Medulla oblongata (tissue), 1 donor: ENCODE measurements around the gene ANKHD1.

ENCODE experiments used
- DNase-seq: peaks from one replicate; pipeline ENCODE4 v3.0.0-alpha.2; 2015; ENCODE audit errors: extremely low spot score

ANKHD1 gene

GRCh38 chr5:140401362-140402257, at the start of gene ANKHD1:
Gene ANKHD1, plus strand, starts transcription at chr5:140401833. Its CDS starts 135 bp downstream, at chr5:140401968.
- peak; percentile 100 for DNase-seq

- DNase-seq = no peak
These were observed 46.1 kb upstream of the ANKHD1 start for GRCh38 chr5:140355546-140355945.

GRCh38 chr5:140356853-140357725, 44.5 kb upstream of the ANKHD1 start:
- DNase-seq = peak; percentile 33

- DNase-seq = peak; percentile 94
These were observed 43.9 kb upstream of the ANKHD1 start for GRCh38 chr5:140357726-140358093.

- no peak for DNase-seq
These were observed 42.8 kb upstream of the ANKHD1 start for GRCh38 chr5:140358738-140359310.

- DNase-seq = no peak
These were observed 41.5 kb upstream of the ANKHD1 start, which contains the start of gene SLC4A9 for GRCh38 chr5:140360101-140360500. Gene SLC4A9, plus strand, starts transcription at chr5:140360194. Its CDS starts 43 bp downstream, at chr5:140360237.

- no peak for DNase-seq
These were observed 40.8 kb upstream of the ANKHD1 start for GRCh38 chr5:140360681-140361479.

- no peak for DNase-seq
These were observed 39.7 kb upstream of the ANKHD1 start for GRCh38 chr5:140361901-140362300.

- no peak for DNase-seq
These were observed 39.3 kb upstream of the ANKHD1 start for GRCh38 chr5:140362311-140362710.

- peak; percentile 66 for DNase-seq
These were observed 38.6 kb upstream of the ANKHD1 start for GRCh38 chr5:140362875-140363630.

- no peak for DNase-seq
These were observed 37.8 kb upstream of the ANKHD1 start for GRCh38 chr5:140363631-140364471.

- DNase-seq = no peak
These were observed 37.2 kb upstream of the ANKHD1 start for GRCh38 chr5:140364472-140364765.

- no peak for DNase-seq
These were observed 36.4 kb upstream of the ANKHD1 start for GRCh38 chr5:140365282-140365681.

- DNase-seq = no peak
These were observed 35.7 kb upstream of the ANKHD1 start for GRCh38 chr5:140365941-140366340.

GRCh38 chr5:140366589-140367255, 34.9 kb upstream of the ANKHD1 start:
- DNase-seq = no peak

- DNase-seq = no peak
These were observed 34.2 kb upstream of the ANKHD1 start for GRCh38 chr5:140367256-140368013.

GRCh38 chr5:140371356-140372151, 30.1 kb upstream of the ANKHD1 start:
- no peak for DNase-seq
